UCSD-AML1 (cell line): ENCODE results near the gene LRP1-AS.

Experiments used
- DNase-seq: peaks from one replicate; lab custom pipeline; 2025; ENCODE audit not compliant: unreplicated experiment; lab: John Stamatoyannopoulos, UW

LRP1-AS gene

GRCh38 chr12:57180321-57180989, 33.0 kb upstream of the LRP1-AS start:
- no peak for DNase-seq

- DNase-seq, result no peak
Observed at GRCh38 chr12:57179331-57180086, 32.1 kb upstream of the LRP1-AS start.

DNA sequence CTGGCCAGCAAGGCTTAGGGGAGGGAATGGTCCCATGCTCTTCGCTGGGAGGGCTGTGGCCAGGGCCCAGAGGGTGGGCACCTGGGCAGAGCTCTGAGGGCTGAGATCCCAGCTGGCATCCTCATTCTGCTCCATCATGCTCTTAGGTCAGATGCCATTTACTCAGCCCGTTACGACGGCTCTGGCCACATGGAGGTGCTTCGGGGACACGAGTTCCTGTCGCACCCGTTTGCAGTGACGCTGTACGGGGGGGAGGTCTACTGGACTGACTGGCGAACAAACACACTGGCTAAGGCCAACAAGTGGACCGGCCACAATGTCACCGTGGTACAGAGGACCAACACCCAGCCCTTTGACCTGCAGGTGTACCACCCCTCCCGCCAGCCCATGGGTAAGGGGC, 30.8 kb upstream of the LRP1-AS start:
- DNase-seq, result no peak

- DNase-seq, result no peak
Observed at GRCh38 chr12:57177354-57177753, 29.9 kb upstream of the LRP1-AS start.

DNA sequence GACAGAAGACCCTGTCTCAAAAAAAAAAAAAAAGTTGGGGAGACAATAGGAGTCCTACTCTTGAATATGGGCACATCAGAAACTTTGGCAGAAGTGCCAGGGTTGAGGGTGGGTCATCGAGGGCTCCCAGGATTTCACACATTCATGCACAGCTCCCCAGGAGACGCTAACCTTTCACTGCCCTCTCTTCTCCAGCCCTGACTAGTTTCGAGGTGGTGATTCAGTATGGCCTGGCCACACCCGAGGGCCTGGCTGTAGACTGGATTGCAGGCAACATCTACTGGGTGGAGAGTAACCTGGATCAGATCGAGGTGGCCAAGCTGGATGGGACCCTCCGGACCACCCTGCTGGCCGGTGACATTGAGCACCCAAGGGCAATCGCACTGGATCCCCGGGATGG, 29.4 kb upstream of the LRP1-AS start:
- DNase-seq, result no peak

GRCh38 chr12:57176139-57176477, 28.7 kb upstream of the LRP1-AS start:
- DNase-seq, result no peak

DNA sequence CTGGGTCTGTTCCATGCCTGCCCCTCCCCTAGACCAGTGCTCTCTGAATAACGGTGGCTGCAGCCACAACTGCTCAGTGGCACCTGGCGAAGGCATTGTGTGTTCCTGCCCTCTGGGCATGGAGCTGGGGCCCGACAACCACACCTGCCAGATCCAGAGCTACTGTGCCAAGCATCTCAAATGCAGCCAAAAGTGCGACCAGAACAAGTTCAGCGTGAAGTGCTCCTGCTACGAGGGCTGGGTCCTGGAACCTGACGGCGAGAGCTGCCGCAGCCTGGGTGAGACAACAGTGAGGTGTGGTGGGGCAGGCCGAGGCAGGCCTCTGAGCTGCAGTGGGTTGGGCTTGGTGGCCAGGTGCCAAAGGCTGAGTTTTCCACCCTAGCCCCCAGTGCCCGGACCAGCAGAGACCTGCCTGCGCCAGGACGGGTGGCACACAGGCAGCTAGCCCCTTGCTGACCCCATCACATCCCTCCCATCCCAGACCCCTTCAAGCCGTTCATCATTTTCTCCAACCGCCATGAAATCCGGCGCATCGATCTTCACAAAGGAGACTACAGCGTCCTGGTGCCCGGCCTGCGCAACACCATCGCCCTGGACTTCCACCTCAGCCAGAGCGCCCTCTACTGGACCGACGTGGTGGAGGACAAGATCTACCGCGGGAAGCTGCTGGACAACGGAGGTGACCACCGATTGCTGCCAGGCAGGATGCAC, 28.2 kb upstream of the LRP1-AS start:
- DNase-seq, result peak; percentile 75

- no peak for DNase-seq
Observed at GRCh38 chr12:57173683-57174082, 26.3 kb upstream of the LRP1-AS start.

DNA sequence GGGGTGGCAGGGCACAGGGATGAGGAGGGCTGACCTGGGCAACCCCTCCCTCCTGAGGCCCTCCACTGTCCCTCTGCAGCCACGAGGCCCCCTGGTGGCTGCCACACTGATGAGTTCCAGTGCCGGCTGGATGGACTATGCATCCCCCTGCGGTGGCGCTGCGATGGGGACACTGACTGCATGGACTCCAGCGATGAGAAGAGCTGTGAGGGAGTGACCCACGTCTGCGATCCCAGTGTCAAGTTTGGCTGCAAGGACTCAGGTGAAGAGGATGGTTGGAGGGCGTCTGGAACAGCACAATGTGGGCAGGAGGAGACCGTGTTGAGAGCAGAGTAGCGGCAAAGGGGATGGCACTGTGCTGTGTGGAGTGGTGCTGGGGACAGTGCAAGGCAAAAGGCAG, 25.7 kb upstream of the LRP1-AS start:
- peak; percentile 48 for DNase-seq

DNA sequence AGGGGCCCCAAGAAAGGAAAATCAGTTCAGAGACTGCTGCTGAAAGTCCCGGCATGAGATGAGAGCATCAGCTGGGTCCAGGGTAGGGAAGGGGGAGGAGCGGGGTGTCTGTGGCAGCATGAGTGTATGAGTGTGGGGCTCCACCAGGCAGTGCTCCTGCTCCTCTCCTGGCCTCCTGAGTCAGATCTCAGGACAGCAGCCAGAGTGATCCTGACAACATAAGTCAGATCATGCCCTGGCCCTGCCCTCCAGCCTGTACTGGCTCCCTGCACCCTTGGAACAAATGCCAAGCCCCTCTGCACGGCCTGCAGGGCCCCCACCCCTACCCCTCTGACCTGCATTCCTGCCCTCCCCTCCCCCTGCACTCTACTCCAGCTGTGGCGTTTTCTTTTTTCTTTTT, 24.2 kb upstream of the LRP1-AS start:
- no peak for DNase-seq

- no peak for DNase-seq
Observed at GRCh38 chr12:57170927-57171326, 23.5 kb upstream of the LRP1-AS start.

DNA sequence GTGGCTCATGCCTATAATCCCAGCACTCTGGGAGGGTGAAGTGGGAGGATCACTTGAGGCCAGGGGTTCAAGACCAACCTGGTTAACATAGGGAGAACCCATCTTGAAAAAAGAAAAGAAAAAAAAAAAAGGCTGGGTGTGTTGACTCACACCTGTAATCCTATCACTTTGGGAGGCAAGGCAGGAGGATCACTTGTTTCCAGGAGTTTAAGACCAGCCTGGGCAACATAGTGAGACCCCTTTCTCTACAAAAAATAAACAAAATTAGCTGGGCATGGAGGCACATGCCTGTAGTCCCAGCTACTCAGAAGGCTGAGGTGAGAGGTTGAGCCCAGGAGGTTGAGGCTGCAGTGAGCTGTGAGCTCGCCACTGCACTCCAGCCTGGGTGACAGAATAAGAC, 23.0 kb upstream of the LRP1-AS start:
- no peak for DNase-seq

DNA sequence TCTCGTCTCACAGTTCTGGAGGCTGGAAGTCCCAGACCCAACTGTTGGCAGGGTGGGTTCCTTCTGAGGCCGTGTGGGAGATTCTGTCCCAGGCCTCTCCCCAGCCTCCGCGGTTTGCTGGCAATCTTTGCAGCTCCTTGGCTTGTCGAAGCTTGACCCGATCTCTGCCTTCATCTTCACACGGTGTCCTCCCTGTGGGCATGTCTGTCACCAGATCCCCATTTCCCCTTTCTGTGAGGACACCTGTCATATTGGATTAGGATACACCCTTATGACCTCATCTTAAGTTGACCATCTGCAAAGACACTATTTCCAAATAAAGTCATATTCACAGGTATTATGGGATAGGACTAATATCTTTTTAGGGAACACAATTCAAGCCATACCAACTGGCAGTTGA, 22.6 kb upstream of the LRP1-AS start:
- no peak for DNase-seq

DNA sequence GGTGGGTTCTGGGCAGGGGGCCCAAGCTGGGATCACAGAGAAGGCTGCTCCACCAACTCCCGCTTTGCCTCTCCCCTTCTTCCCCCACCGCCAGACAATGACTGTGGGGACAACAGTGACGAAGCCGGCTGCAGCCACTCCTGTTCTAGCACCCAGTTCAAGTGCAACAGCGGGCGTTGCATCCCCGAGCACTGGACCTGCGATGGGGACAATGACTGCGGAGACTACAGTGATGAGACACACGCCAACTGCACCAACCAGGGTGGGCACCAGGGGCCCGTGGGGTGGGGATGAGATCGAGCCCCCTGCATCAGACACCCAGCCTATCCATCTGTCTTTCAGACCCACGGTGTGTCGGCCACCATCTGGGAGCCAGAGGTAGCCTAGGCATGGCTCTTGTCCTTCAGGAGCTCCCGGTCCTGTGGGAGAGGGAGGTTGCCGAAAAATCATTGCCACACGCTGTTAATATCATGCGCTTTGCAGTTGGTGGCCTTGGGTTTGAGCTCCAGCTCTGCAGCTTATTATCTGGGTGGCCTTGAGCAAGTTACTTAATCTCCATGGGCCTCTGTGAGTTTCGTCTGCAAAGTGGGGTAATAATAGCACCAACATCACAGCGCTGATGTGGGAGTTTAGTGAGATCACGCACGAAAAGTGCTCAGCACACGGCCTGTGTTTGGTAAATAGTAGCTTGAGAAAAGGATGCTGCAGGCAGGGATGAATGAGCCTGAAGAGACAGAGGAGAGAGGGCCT, 21.8 kb upstream of the LRP1-AS start:
- no peak for DNase-seq

DNA sequence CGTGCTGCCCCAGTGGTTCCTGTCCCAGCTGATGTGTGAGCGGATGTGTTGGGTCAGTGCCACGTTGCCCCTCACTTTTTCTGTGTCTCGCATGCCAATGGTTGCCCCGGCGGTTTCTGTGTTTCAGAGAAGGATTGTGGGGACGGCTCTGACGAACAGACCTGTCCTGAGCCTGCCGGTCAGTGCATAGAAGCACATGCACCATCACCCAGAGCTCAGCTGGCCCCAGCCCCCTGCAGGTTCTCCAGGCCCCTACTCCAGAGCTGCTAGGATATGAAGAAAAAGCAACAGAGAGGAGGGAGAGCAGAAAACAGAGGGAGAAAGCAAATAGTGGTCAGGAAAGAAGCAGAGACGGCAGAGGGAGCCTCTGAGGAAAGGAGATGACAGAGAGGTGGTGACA, 20.6 kb upstream of the LRP1-AS start:
- DNase-seq, result no peak

- no peak for DNase-seq
Observed at GRCh38 chr12:57166971-57167371, 19.6 kb upstream of the LRP1-AS start.

GRCh38 chr12:57165741-57166140, 18.3 kb upstream of the LRP1-AS start:
- DNase-seq, result no peak

DNA sequence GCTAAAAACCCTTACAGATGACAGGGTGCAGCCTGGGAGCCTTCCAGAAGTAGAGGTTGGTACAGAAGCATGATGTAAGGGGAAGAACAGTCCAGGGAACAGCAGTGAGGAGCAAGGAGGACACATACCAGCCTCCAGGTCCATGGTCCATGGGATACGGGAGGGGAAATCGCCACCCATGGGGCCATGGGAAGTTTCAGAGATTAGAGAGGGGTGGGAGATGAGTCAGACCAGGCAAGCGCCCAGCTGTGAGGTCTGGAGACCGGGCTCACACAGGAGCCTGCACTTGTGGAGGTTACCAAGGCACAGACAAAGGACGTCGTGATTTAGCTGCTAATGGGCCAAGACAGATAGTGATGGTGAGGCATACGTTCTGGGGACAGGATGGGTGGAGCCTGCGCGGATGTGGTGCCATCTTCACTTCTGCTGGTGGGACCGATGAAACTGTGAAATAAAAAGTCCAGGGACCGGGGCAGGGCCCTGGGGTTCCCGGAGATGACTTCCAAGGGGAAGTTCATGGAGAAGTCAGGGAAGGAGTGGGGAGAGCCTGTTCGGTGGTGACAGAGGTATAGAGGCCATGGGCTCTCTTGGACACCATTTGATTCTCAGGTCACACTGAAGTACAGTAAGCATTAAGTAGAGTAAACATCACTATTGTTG, 17.7 kb upstream of the LRP1-AS start:
- no peak for DNase-seq

DNA sequence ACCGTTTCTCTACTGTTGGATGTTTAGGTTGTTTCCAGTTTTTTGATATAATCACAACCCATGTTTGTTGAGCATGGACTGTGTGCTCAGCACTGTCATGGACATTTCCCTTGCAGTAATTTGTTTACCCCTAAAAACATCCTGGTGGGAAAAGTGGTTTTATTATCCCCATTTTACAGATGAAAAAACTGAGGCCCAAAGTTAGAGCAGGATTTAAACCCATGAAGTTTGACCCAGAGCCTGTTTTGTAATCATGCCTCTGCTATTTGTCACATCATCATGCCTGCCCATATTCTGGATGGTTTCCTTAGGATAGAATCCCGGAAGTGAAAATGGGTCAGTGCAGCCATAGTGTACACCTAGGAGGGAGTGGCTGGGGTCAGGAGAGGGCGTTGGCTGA, 17.0 kb upstream of the LRP1-AS start:
- DNase-seq, result no peak

DNA sequence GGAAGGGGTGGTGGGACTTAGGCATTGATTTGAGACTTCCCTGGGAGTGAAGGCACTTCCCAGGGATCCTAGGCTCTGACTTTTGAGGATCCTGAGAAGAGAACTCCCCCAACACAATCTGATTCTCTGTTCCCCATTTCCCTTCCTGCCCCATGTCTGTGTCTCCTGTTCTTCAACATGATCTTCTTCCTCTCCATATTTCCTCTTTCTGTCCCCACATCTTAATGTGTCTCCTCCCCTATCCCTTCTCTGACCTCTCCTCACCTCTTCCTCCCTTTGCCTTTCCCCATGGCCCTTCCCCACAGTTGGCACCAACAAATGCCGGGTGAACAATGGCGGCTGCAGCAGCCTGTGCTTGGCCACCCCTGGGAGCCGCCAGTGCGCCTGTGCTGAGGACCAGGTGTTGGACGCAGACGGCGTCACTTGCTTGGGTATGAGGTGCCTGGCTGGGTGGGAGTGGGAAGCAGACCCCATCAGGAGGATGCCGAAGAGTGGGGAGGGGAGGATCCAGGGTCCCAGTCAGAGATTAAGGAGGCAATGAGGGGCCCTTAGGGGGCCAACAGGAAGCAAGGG, 15.2 kb upstream of the LRP1-AS start:
- no peak for DNase-seq

GRCh38 chr12:57161491-57161890, 14.1 kb upstream of the LRP1-AS start:
- DNase-seq, result no peak
